ENCODE data around the gene UBQLN1. TPM values are rescaled to one million over a fixed set of nuclear protein-coding genes. Genes with fewer than 3 reads are reported as not detected.
"Not testable (repeated sequence)": the region's sequence is repeated elsewhere in the genome, so short reads cannot be mapped to it uniquely, and the experiment has no call there.

UBQLN1 gene
- total RNA-seq, 1 donor from 2014 or later = 108 TPM

GRCh38 chr9:83633676-83634075 lies 74.1 kb downstream of the UBQLN1 start:
- no peak for DNase-seq (ENCODE audit: low spot score)

- no peak for DNase-seq (ENCODE audit: low spot score)
These were observed 74.5 kb downstream of the UBQLN1 start for GRCh38 chr9:83633255-83633654.

- peak; percentile 36 for DNase-seq (ENCODE audit: low spot score)
These were observed 76.8 kb downstream of the UBQLN1 start for GRCh38 chr9:83630938-83631457.

GRCh38 chr9:83629433-83630104 lies 78.2 kb downstream of the UBQLN1 start:
- no peak for DNase-seq (ENCODE audit: low spot score)

- no peak for DNase-seq (ENCODE audit: low spot score)
These were observed 79.2 kb downstream of the UBQLN1 start for GRCh38 chr9:83628540-83628939.

GRCh38 chr9:83625178-83625577 lies 82.6 kb downstream of the UBQLN1 start:
- DNase-seq (ENCODE audit: low spot score) = no peak

GRCh38 chr9:83623679-83624076 lies 84.1 kb downstream of the UBQLN1 start:
- DNase-seq (ENCODE audit: low spot score) = peak; percentile 32

- DNase-seq (ENCODE audit: low spot score) = peak; percentile 74
These were observed 84.6 kb downstream of the UBQLN1 start, which contains the start of gene IDNK for GRCh38 chr9:83622939-83623678. Gene IDNK, plus strand, starts transcription at chr9:83623143. Its CDS starts 29 bp downstream, at chr9:83623172.

GRCh38 chr9:83622433-83622938 lies 85.3 kb downstream of the UBQLN1 start:
- no peak for DNase-seq (ENCODE audit: low spot score)

- peak; percentile 49 for DNase-seq (ENCODE audit: low spot score)
These were observed 86.7 kb downstream of the UBQLN1 start for GRCh38 chr9:83620841-83621636.

GRCh38 chr9:83617299-83617698 lies 90.5 kb downstream of the UBQLN1 start:
- DNase-seq (ENCODE audit: low spot score) = no peak

- not testable (repeated sequence) for DNase-seq (ENCODE audit: low spot score)
These were observed 94.5 kb downstream of the UBQLN1 start for GRCh38 chr9:83613298-83613697.

Other genes with a start within 250 kb of the UBQLN1 start
- 51.3 TPM for gene FRMD3, start 169.6 kb downstream of the UBQLN1 start, total RNA-seq (ENCODE audit: insufficient read depth, low replicate concordance)
- 15.2 TPM for gene IDNK, start 84.8 kb downstream of the UBQLN1 start, total RNA-seq (ENCODE audit: insufficient read depth, low replicate concordance)
- 12.0 TPM for gene GKAP1, start 109.8 kb upstream of the UBQLN1 start, total RNA-seq (ENCODE audit: insufficient read depth, low replicate concordance)
- gene KIF27, start 213.5 kb upstream of the UBQLN1 start, total RNA-seq (ENCODE audit: insufficient read depth, low replicate concordance) = 21.7 TPM